Sciatic nerve (tissue), 2 donors: ENCODE measurements around the gene PRLR. TPM values are rescaled to one million over a fixed set of nuclear protein-coding genes. Genes with fewer than 3 reads are reported as not detected.

Source experiments
- ATAC-seq: fragments of 200-7000 bp; cut with Tn5 transposase; one replicate; pipeline ENCODE4 v1.9.1; 2020; ENCODE audit warnings: mild to moderate bottlenecking, moderate library complexity
- DNase-seq: peaks from one replicate; pipeline ENCODE4 v3.0.0-alpha.2; 2020; ENCODE audit warnings: low spot score
- intact Hi-C: fragments of 100-400 bp; cut with DNase I; formaldehyde crosslinking; loops from one replicate; pipeline ENCODE4 v1.14.2; 2022
- total RNA-seq: library from RNA; stranded (reverse); fragmentation: NEBNext Ultra II Directional; extraction: Animal tissue kit (Norgen Biotek cat#: 25700); gene quantifications from one replicate; pipeline ENCODE4 v1.2.1, GENCODE V29; 2021
- donor health status: DM: no; HTN: no; CAD: no.
- donor health status: DM: no; HTN: no; CAD: no.

PRLR gene
- total RNA-seq, 1 donor from 2014 or later = 1.9 TPM

GRCh38 chr5:35030426-35031100 lies 199.7 kb downstream of the PRLR start:
- no peak for ATAC-seq
- intact Hi-C loops = no loop called here
- DNase-seq = no peak

- intact Hi-C loops = no loop called here
- ATAC-seq (peak; percentile 69), DNase-seq (no peak)
Measured at GRCh38 chr5:35029333-35029732, 201.0 kb downstream of the PRLR start.

GRCh38 chr5:35026941-35027340 lies 203.3 kb downstream of the PRLR start:
- ATAC-seq = peak; percentile 9
- no peak for DNase-seq
- intact Hi-C loops = no loop called here

GRCh38 chr5:35026280-35026840 lies 203.9 kb downstream of the PRLR start:
- intact Hi-C loops = no loop called here
- ATAC-seq = peak; percentile 54
- no peak for DNase-seq

GRCh38 chr5:35024911-35025510 lies 205.3 kb downstream of the PRLR start:
- DNase-seq (no peak), ATAC-seq (no peak)
- intact Hi-C loops = no loop called here

- no peak for ATAC-seq
- no peak for DNase-seq
- intact Hi-C loops = no loop called here
Measured at GRCh38 chr5:35023391-35024178, 206.7 kb downstream of the PRLR start.

GRCh38 chr5:35016174-35017051 lies 213.9 kb downstream of the PRLR start:
- intact Hi-C loops = no loop called here
- ATAC-seq (no peak), DNase-seq (no peak)

GRCh38 chr5:35015063-35015462 lies 215.2 kb downstream of the PRLR start:
- intact Hi-C loops = no loop called here
- DNase-seq = no peak
- ATAC-seq = no peak

- intact Hi-C loops = no loop called here
- ATAC-seq = no peak
Measured at GRCh38 chr5:35012796-35013195, 217.5 kb downstream of the PRLR start.

GRCh38 chr5:35012365-35012764 lies 217.9 kb downstream of the PRLR start:
- DNase-seq (no peak), ATAC-seq (no peak)
- intact Hi-C loops = no loop called here

More at GRCh38 chr5:35012796-35013195, 217.5 kb downstream of the PRLR start:
- DNase-seq = no peak

- ATAC-seq = no peak
Measured at GRCh38 chr5:35010676-35011075, 219.6 kb downstream of the PRLR start.

GRCh38 chr5:35009657-35010056 lies 220.6 kb downstream of the PRLR start:
- ATAC-seq (no peak), DNase-seq (no peak)
- intact Hi-C loops = loop anchor here (10.0 kb wide), 1 partner anchor 535 kb away; no protein-coding TSS in a partner anchor

More at GRCh38 chr5:35010676-35011075, 219.6 kb downstream of the PRLR start:
- no peak for DNase-seq
- intact Hi-C loops = no loop called here

GRCh38 chr5:35009019-35009418 lies 221.3 kb downstream of the PRLR start:
- no peak for ATAC-seq
- intact Hi-C loops = loop anchor here (10.0 kb wide), 1 partner anchor 534 kb away; no protein-coding TSS in a partner anchor
- DNase-seq = no peak

GRCh38 chr5:35004771-35005170 lies 225.5 kb downstream of the PRLR start:
- DNase-seq (no peak), ATAC-seq (no peak)
- intact Hi-C loops = loop anchor here (10.0 kb wide), 1 partner anchor 530 kb away; no protein-coding TSS in a partner anchor

- DNase-seq (no peak), ATAC-seq (no peak)
- intact Hi-C loops = loop anchor here (10.0 kb wide), 1 partner anchor 529 kb away; no protein-coding TSS in a partner anchor
Measured at GRCh38 chr5:35004200-35004599, 226.1 kb downstream of the PRLR start.

GRCh38 chr5:35003018-35003957 lies 227.0 kb downstream of the PRLR start:
- intact Hi-C loops = loop anchor here (10.0 kb wide), 1 partner anchor 528 kb away; no protein-coding TSS in a partner anchor
- DNase-seq (peak; percentile 80), ATAC-seq (peak; percentile 75)

GRCh38 chr5:35002459-35002858 lies 227.8 kb downstream of the PRLR start:
- ATAC-seq = no peak
- intact Hi-C loops = loop anchor here (10.0 kb wide), 1 partner anchor 528 kb away; no protein-coding TSS in a partner anchor
- no peak for DNase-seq
